HG02973 (cell line): ENCODE measurements around the gene UST.
"Not testable (repeated sequence)": the region's sequence is repeated elsewhere in the genome, so short reads cannot be mapped to it uniquely, and the experiment has no call there.

ENCODE experiments used
- ATAC-seq: cut with Tn5 transposase; IDR thresholded peaks from one replicate; pipeline ENCODE4 v1.9.1; 2021; ENCODE audit warnings: moderate library complexity; ENCODE audit not compliant: unreplicated experiment

Gene UST

GRCh38 chr6:148934961-148935360 lies 188.1 kb downstream of the UST start:
- ATAC-seq: no peak

GRCh38 chr6:148935705-148936435 lies 189.0 kb downstream of the UST start:
- no peak for ATAC-seq

GRCh38 chr6:148943451-148943850 lies 196.6 kb downstream of the UST start:
- ATAC-seq: no peak

GRCh38 chr6:148944608-148945007 lies 197.8 kb downstream of the UST start:
- ATAC-seq: no peak

GRCh38 chr6:148945301-148946021 lies 198.6 kb downstream of the UST start:
- ATAC-seq: no peak

- ATAC-seq: no peak
Observed at GRCh38 chr6:148947621-148948444, 201.0 kb downstream of the UST start.

GRCh38 chr6:148951662-148952061 lies 204.8 kb downstream of the UST start:
- ATAC-seq: no peak

GRCh38 chr6:148952147-148953035 lies 205.6 kb downstream of the UST start:
- ATAC-seq: no peak

GRCh38 chr6:148954461-148954860 lies 207.6 kb downstream of the UST start:
- ATAC-seq: no peak

GRCh38 chr6:148954934-148955333 lies 208.1 kb downstream of the UST start:
- ATAC-seq: no peak

GRCh38 chr6:148955441-148955840 lies 208.6 kb downstream of the UST start:
- no peak for ATAC-seq

- not testable (repeated sequence) for ATAC-seq
Observed at GRCh38 chr6:148956163-148956562, 209.3 kb downstream of the UST start.

GRCh38 chr6:148957752-148958151 lies 210.9 kb downstream of the UST start:
- ATAC-seq: no peak

GRCh38 chr6:148959008-148959407 lies 212.2 kb downstream of the UST start:
- ATAC-seq: no peak

GRCh38 chr6:148959501-148959900 lies 212.7 kb downstream of the UST start:
- ATAC-seq: no peak

GRCh38 chr6:148962854-148963515 lies 216.2 kb downstream of the UST start:
- ATAC-seq: no peak

GRCh38 chr6:148963738-148964137 lies 216.9 kb downstream of the UST start:
- no peak for ATAC-seq

GRCh38 chr6:148964467-148964866 lies 217.6 kb downstream of the UST start:
- ATAC-seq: no peak

GRCh38 chr6:148965287-148965686 lies 218.5 kb downstream of the UST start:
- ATAC-seq: no peak

GRCh38 chr6:148967011-148967520 lies 220.2 kb downstream of the UST start:
- no peak for ATAC-seq
